ENCODE results near the gene PPP1R26. TPM values are rescaled to one million over a fixed set of nuclear protein-coding genes. Genes with fewer than 3 reads are reported as not detected.

Gene PPP1R26
- total and polyA plus RNA-seq, 2 of the 13 experiments (the other 11 are each of a cell fraction or from before 2014, with no cell fraction given), result 8.6 to 11.6 TPM

- TF ChIP-seq ZNF652 (CRISPR knock-in tag; IDR thresholded peaks at IDR 0.05; ENCODE audit: borderline replicate concordance, low read depth) (no peak), HCFC1 (IDR thresholded peaks at IDR 0.05; ENCODE audit: low read depth, low read length) (no peak), DRAP1 (CRISPR knock-in tag; IDR thresholded peaks at IDR 0.05) (0 out of 2 replicates have a peak, but pooled peaks have one; percentile 13), ZBTB33 (CRISPR knock-in tag; IDR thresholded peaks at IDR 0.05) (no peak), REL (CRISPR knock-in tag; conservative IDR thresholded peaks at IDR 0.05) (no peak), ZNF337 (CRISPR knock-in tag; IDR thresholded peaks at IDR 0.05; ENCODE audit: borderline replicate concordance, low read depth) (no peak), PRDM10 (CRISPR knock-in tag; IDR thresholded peaks at IDR 0.05; ENCODE audit: low read depth) (no peak), ZNF570 (CRISPR knock-in tag; IDR thresholded peaks at IDR 0.05; ENCODE audit: borderline replicate concordance) (no peak), HMGXB3 (CRISPR knock-in tag; IDR thresholded peaks at IDR 0.05; ENCODE audit: borderline replicate concordance) (peak; percentile 48; the same call in 1 of the 2 replicates), U2AF1 (optimal IDR thresholded peaks at IDR 0.05; ENCODE audit: low read depth, low read length) (no peak), ZNF282 (IDR thresholded peaks at IDR 0.05; ENCODE audit: partially characterized antibody) (no peak), ZFP90 (CRISPR knock-in tag; IDR thresholded peaks at IDR 0.05; ENCODE audit: borderline replicate concordance) (no peak), BORCS8-MEF2B (CRISPR knock-in tag; IDR thresholded peaks at IDR 0.05) (no peak), EHMT2 (IDR thresholded peaks at IDR 0.05; ENCODE audit: borderline replicate concordance, low read depth, low read length) (no peak), RARG (CRISPR knock-in tag; IDR thresholded peaks at IDR 0.05; ENCODE audit: low read depth) (no peak), TAF1 (CRISPR knock-in tag; IDR thresholded peaks at IDR 0.05) (no peak), CEBPB (IDR thresholded peaks at IDR 0.05; ENCODE audit: borderline replicate concordance, low read depth, low read length) (no peak), ZNF550 (CRISPR knock-in tag; IDR thresholded peaks at IDR 0.05; ENCODE audit: borderline replicate concordance) (no peak), HMG20B (CRISPR knock-in tag; conservative IDR thresholded peaks at IDR 0.05) (no peak), ATF3 (CRISPR knock-in tag; IDR thresholded peaks at IDR 0.05) (no peak)
Measured at GRCh38 chr9:135490980-135491464, 11.4 kb downstream of the PPP1R26 start (continued).

Data from HepG2 (cell line).